Right lobe of liver (tissue), 4 donors: Measurements from ENCODE around the gene RIMBP2.

Experiments used
- CTCF ChIP-seq, 4 donors: fragments of 200-600 bp in 3 of 4; fragments of 450-650 bp in 1 of 4; IDR thresholded peaks; one replicate each; pipeline versions ENCODE4 v1.5.1 to v1.8.0; 2016 to 2022; ENCODE audit warnings: antibody characterized with exemption in 4 of 4, mild to moderate bottlenecking in 2 of 4
- POLR2A ChIP-seq: fragments of 450-650 bp; IDR thresholded peaks from one replicate; pipeline ENCODE4 v1.6.1; 2017; ENCODE audit warnings: antibody characterized with exemption, mild to moderate bottlenecking
- donor health status: DM: no; HTN: no; CAD: no.
- donor health status: DM: no; HTN: no; CAD: no.
- donor health status: DM: no; HTN: yes; CAD: no.

DNA sequence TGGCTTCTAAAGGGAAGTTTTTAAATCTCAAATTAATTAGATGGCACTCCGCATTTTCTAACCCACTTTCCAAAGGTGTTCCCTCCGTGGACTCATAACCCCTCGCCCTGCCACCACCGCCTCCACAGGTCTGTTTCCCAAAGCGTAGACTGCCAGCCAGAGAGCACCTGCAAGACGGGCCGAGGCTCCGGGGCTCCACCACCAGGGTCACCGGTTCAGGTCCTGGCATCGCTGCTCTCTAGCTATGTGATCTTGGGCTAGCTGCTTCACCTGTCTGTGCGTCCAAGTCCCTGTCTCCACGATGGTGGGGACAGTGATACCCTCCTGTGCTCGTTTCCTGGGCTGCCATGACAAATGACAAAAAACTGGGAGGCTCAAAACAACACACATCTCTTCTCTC is 11.5 kb downstream of the RIMBP2 start:
- TF ChIP-seq CTCF (IDR thresholded peaks at IDR 0.05) (no peak), POLR2A (no peak)
